Skeletal muscle satellite cell (primary cell): Measurements from ENCODE around the gene SH3RF2.
"Not testable (repeated sequence)": the region's sequence is repeated elsewhere in the genome, so short reads cannot be mapped to it uniquely, and the experiment has no call there.

Experiments
- H3K27me3 ChIP-seq: 2 replicates; pipeline ENCODE4 v1.7.0; 2013; ENCODE audit warnings: low read length; ENCODE audit not compliant: control insufficient read depth, insufficient read depth
- H3K36me3 ChIP-seq: 2 replicates; pipeline ENCODE4 v1.7.0; 2013; ENCODE audit warnings: mild to moderate bottlenecking, control low read depth, low read length; ENCODE audit not compliant: insufficient read depth
- H3K4me1 ChIP-seq: 2 replicates; pipeline ENCODE4 v1.7.0; 2013; ENCODE audit warnings: low read length; ENCODE audit not compliant: control insufficient read depth, insufficient read depth
- H3K4me2 ChIP-seq: 2 replicates; pipeline ENCODE4 v1.7.0; 2013; ENCODE audit warnings: mild to moderate bottlenecking, low read length
- H3K4me3 ChIP-seq: 2 replicates; pipeline ENCODE4 v1.7.0; 2013; ENCODE audit warnings: low read length
- H3K9ac ChIP-seq: 2 replicates; pipeline ENCODE4 v1.7.0; 2013; ENCODE audit warnings: mild to moderate bottlenecking, low read depth, low read length, moderate library complexity
- H3K9me3 ChIP-seq: replicated peaks from 2 replicates; pipeline ENCODE4 v1.7.0; 2013; ENCODE audit warnings: mild to moderate bottlenecking, control low read depth, low read length

SH3RF2 gene

GRCh38 chr5:145981589-145982571 lies 45.5 kb downstream of the SH3RF2 start:
- no peak overlapping the region for H3K4me2 ChIP-seq
- peaks cover 11% of the 10 kb centered on the region for H3K4me1 ChIP-seq
- H3K36me3 ChIP-seq = no peaks in the 10 kb centered on the region
- H3K9ac ChIP-seq = no peak overlapping the region
- no peak overlapping the region for H3K4me3 ChIP-seq
- H3K27me3 ChIP-seq = no peaks in the 10 kb centered on the region
- H3K9me3 ChIP-seq = no peaks in the 10 kb centered on the region

GRCh38 chr5:145982572-145983318 lies 46.4 kb downstream of the SH3RF2 start:
- Histone ChIP-seq H3K36me3 (no peaks in the 10 kb centered on the region), H3K4me2 (no peak overlapping the region), H3K4me1 (peaks cover 10% of the 10 kb centered on the region), H3K4me3 (no peak overlapping the region), H3K9ac (no peak overlapping the region), H3K9me3 (no peaks in the 10 kb centered on the region), H3K27me3 (no peaks in the 10 kb centered on the region)

- H3K9me3 ChIP-seq = no peaks in the 10 kb centered on the region
- no peak overlapping the region for H3K9ac ChIP-seq
- H3K27me3 ChIP-seq = no peaks in the 10 kb centered on the region
- H3K4me2 ChIP-seq = no peak overlapping the region
- no peak overlapping the region for H3K4me3 ChIP-seq
- peaks cover 10% of the 10 kb centered on the region for H3K4me1 ChIP-seq
- no peaks in the 10 kb centered on the region for H3K36me3 ChIP-seq
Measured at GRCh38 chr5:145983446-145983845, 47.1 kb downstream of the SH3RF2 start.

- Histone ChIP-seq H3K9ac (no peak overlapping the region), H3K27me3 (no peaks in the 10 kb centered on the region), H3K4me3 (no peak overlapping the region), H3K4me2 (no peak overlapping the region), H3K9me3 (no peaks in the 10 kb centered on the region), H3K36me3 (no peaks in the 10 kb centered on the region), H3K4me1 (peaks cover 10% of the 10 kb centered on the region)
Measured at GRCh38 chr5:145984072-145984471, 47.7 kb downstream of the SH3RF2 start.

- no peaks in the 10 kb centered on the region for H3K27me3 ChIP-seq
- peaks cover 6% of the 10 kb centered on the region for H3K4me1 ChIP-seq
- no peak overlapping the region for H3K4me3 ChIP-seq
- H3K9me3 ChIP-seq = no peaks in the 10 kb centered on the region
- H3K9ac ChIP-seq = no peak overlapping the region
- no peaks in the 10 kb centered on the region for H3K36me3 ChIP-seq
- H3K4me2 ChIP-seq = no peak overlapping the region
Measured at GRCh38 chr5:145987856-145988255, 51.5 kb downstream of the SH3RF2 start.

- Histone ChIP-seq H3K4me1 (peaks cover 6% of the 10 kb centered on the region), H3K4me3 (no peak overlapping the region), H3K36me3 (no peaks in the 10 kb centered on the region), H3K4me2 (no peak overlapping the region), H3K9ac (no peak overlapping the region), H3K9me3 (no peaks in the 10 kb centered on the region), H3K27me3 (no peaks in the 10 kb centered on the region)
Measured at GRCh38 chr5:145988993-145989392, 52.6 kb downstream of the SH3RF2 start.

- Histone ChIP-seq H3K9me3 (no peaks in the 10 kb centered on the region), H3K4me2 (no peak overlapping the region), H3K9ac (no peak overlapping the region), H3K4me1 (peaks cover 6% of the 10 kb centered on the region), H3K4me3 (no peak overlapping the region), H3K36me3 (no peaks in the 10 kb centered on the region), H3K27me3 (no peaks in the 10 kb centered on the region)
Measured at GRCh38 chr5:145989428-145989827, 53.0 kb downstream of the SH3RF2 start.

GRCh38 chr5:145990170-145990569 lies 53.8 kb downstream of the SH3RF2 start:
- Histone ChIP-seq H3K4me2 (no peak overlapping the region), H3K9me3 (no peaks in the 10 kb centered on the region), H3K36me3 (no peaks in the 10 kb centered on the region), H3K4me1 (peaks cover 6% of the 10 kb centered on the region), H3K27me3 (no peaks in the 10 kb centered on the region), H3K4me3 (no peak overlapping the region), H3K9ac (no peak overlapping the region)

GRCh38 chr5:145991044-145991575 lies 54.7 kb downstream of the SH3RF2 start:
- H3K9me3 ChIP-seq = no peaks in the 10 kb centered on the region
- no peaks in the 10 kb centered on the region for H3K27me3 ChIP-seq
- peaks cover 6% of the 10 kb centered on the region for H3K4me1 ChIP-seq
- H3K4me3 ChIP-seq = no peak overlapping the region
- H3K36me3 ChIP-seq = no peaks in the 10 kb centered on the region
- no peak overlapping the region for H3K4me2 ChIP-seq
- no peak overlapping the region for H3K9ac ChIP-seq

- not testable (repeated sequence) for H3K9me3 ChIP-seq, H3K36me3 ChIP-seq, H3K27me3 ChIP-seq, H3K9ac ChIP-seq, H3K4me2 ChIP-seq, H3K4me1 ChIP-seq, H3K4me3 ChIP-seq
Measured at GRCh38 chr5:145993538-145993937, 57.2 kb downstream of the SH3RF2 start.

- H3K4me1 ChIP-seq = peaks cover 3% of the 10 kb centered on the region
- no peak overlapping the region for H3K4me3 ChIP-seq
- no peak overlapping the region for H3K4me2 ChIP-seq
- H3K9me3 ChIP-seq = no peaks in the 10 kb centered on the region
- no peaks in the 10 kb centered on the region for H3K36me3 ChIP-seq
- H3K9ac ChIP-seq = no peak overlapping the region
- no peaks in the 10 kb centered on the region for H3K27me3 ChIP-seq
Measured at GRCh38 chr5:145996135-145996534, 59.8 kb downstream of the SH3RF2 start.
